OCI-LY1 (cell line): Measurements from ENCODE around the gene GRAMD1B.

Experiments used
- EZH2 ChIP-seq: fragments of 200-600 bp; sonication (generic), shearing (Covaris generic); IDR thresholded peaks from 2 replicates; pipeline ENCODE4 v1.8.0; 2017; ENCODE audit warnings: borderline replicate concordance, mixed run types, mild to moderate bottlenecking, antibody characterized with exemption, low read length, moderate library complexity, mixed read lengths
- TF ChIP-seq, protein P1 (sequence below): fragments of 200-600 bp; sonication (generic), shearing (Covaris generic); IDR thresholded peaks from 2 replicates; pipeline ENCODE4 v1.5.1; 2017; ENCODE audit warnings: mild to moderate bottlenecking, antibody characterized with exemption, low read length, moderate library complexity, mixed read lengths

DNA sequence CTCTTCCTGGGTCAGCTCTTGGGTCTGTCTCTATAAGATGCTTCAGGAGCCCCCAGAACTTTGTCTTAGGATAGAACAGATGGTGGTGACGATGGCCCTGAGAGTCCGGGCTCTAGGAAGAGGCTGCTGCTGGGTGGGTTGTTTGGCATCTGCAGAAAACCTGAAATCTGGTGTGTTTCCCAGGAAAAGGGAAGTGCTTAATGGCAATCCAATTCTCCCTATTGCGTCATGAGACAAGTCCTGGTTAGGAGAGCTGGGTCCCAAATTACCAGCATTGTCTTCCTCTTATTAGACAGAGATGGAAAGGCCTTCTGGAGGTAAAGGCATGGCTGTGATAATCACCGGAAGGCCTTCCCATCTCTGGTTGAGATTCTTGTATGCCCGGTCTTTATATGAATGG is 48.9 kb upstream of the GRAMD1B start:
- TF ChIP-seq, protein P1, sequence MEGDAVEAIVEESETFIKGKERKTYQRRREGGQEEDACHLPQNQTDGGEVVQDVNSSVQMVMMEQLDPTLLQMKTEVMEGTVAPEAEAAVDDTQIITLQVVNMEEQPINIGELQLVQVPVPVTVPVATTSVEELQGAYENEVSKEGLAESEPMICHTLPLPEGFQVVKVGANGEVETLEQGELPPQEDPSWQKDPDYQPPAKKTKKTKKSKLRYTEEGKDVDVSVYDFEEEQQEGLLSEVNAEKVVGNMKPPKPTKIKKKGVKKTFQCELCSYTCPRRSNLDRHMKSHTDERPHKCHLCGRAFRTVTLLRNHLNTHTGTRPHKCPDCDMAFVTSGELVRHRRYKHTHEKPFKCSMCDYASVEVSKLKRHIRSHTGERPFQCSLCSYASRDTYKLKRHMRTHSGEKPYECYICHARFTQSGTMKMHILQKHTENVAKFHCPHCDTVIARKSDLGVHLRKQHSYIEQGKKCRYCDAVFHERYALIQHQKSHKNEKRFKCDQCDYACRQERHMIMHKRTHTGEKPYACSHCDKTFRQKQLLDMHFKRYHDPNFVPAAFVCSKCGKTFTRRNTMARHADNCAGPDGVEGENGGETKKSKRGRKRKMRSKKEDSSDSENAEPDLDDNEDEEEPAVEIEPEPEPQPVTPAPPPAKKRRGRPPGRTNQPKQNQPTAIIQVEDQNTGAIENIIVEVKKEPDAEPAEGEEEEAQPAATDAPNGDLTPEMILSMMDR: no peak
- TF ChIP-seq EZH2: no peak
